ENCODE measurements around the gene INHBB. TPM values are rescaled to one million over a fixed set of nuclear protein-coding genes. Genes with fewer than 3 reads are reported as not detected.

INHBB gene
- polyA plus RNA-seq, 4 donors: 0.09 to 0.11 TPM; not detected in 2

DNA sequence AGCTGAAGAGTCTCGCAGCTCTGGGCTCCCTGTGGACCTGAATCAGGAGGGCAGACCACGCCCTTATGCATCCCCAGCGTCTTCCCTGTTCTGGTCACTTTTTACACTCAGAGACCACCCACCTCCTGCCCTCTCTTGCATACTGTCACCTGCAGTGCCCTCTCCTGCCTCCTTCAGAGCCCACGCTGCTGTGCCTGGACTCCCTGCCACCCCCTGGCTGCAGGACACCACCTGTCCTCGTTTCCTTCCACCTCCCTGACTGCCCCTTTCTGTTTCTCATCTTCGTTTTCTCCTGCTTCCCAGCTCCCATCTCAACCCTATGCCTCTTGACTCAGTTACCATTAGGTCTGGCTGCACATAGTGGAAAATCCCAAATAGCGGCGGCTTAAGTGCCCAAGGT lies 9.2 kb upstream of the INHBB start:
- DNase-seq (ENCODE audit: low read depth in 4 of 4, low spot score in 2 of 4): no peak

DNA sequence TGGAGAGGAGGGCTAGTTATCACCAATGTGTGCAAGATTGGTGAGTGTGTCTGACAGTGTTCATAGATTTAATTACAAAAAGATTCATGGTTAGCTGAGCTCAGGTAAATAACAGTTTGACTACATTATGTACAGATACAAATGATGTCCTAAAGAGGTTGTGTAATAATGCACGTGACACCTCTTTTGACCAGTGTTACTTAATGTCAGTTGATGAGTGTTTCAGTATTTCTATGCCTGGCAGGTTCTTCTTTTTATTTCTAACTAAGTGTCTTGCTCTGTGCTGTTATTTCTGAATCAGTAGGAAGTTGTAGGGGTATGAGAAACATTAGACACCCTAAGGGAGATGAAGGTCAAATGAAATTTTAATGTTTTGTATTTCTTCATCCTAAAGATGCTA lies 7.9 kb upstream of the INHBB start:
- no peak for DNase-seq (ENCODE audit: low read depth in 4 of 4, low spot score in 2 of 4)

GRCh38 chr2:120341977-120342376 lies 4.0 kb upstream of the INHBB start:
- no peak for DNase-seq (ENCODE audit: low read depth in 4 of 4, low spot score in 2 of 4)

DNA sequence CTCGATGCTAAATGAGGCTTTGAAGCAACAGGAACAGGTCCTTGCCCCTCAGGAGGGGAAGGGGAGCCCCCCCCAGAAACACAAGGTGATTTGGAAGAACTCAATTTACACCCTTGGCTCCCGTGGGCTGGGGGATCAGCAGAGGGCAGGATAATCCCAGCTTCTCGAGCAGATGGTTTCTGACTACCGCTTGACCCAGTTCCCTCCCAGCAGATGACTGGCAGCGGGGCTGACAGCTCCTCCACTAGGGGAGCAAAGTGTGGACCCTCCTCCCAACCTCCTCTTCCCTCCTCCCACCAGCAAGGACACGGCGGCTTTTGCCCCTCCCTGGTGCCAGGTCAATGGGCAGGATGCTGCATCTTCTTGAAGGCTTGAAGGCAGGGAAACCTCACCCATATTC lies 3.5 kb upstream of the INHBB start:
- DNase-seq (ENCODE audit: low read depth in 4 of 4, low spot score in 2 of 4): no peak

GRCh38 chr2:120343100-120343432 lies 2.9 kb upstream of the INHBB start:
- DNase-seq (ENCODE audit: low read depth in 4 of 4, low spot score in 2 of 4): no peak

DNA sequence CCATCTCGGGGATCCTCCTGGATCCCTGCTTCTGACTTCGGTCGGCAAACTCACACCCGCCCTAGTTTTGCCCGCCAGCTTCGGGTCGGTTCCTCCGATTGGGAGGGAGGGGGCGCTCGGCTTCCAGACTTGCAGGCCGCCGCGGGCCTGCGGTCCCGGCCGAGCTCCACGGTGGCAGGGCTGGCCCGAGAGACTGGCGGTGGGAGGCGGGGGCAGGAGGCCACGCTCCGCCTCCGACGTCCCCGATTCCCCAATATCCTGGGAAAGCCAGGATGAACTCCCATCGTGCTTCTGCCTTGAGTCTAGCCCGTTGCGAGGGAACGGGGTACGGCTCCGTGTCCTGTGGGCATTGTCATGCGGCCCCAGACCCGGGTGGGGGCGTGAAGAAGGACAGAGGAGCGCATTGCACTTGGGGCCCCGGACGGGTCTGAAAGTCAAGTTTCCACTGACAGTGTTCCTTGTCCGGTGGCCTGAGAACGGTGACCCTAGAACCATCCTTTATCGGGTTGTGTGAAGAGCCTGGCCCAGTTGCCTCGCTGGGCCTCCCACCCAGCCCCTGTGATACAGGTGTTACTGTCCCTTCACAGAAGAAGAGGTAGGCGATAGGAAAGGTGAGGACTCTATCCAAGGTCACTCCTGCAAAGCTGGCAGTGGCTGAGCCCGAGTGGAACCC lies 2.4 kb upstream of the INHBB start:
- peak in 3 of 4 donors; percentile 44 to 51 (median 46) for DNase-seq (ENCODE audit: low read depth in 4 of 4, low spot score in 2 of 4)

GRCh38 chr2:120344214-120344975 lies 1.5 kb upstream of the INHBB start:
- DNase-seq (ENCODE audit: low read depth in 4 of 4, low spot score in 2 of 4): no peak

GRCh38 chr2:120344976-120345581 lies 857 bp upstream of the INHBB start:
- DNase-seq (ENCODE audit: low read depth in 4 of 4, low spot score in 2 of 4): no peak

GRCh38 chr2:120345608-120346007 lies 328 bp upstream of the INHBB start:
- DNase-seq (ENCODE audit: low read depth in 4 of 4, low spot score in 2 of 4): no peak

DNA sequence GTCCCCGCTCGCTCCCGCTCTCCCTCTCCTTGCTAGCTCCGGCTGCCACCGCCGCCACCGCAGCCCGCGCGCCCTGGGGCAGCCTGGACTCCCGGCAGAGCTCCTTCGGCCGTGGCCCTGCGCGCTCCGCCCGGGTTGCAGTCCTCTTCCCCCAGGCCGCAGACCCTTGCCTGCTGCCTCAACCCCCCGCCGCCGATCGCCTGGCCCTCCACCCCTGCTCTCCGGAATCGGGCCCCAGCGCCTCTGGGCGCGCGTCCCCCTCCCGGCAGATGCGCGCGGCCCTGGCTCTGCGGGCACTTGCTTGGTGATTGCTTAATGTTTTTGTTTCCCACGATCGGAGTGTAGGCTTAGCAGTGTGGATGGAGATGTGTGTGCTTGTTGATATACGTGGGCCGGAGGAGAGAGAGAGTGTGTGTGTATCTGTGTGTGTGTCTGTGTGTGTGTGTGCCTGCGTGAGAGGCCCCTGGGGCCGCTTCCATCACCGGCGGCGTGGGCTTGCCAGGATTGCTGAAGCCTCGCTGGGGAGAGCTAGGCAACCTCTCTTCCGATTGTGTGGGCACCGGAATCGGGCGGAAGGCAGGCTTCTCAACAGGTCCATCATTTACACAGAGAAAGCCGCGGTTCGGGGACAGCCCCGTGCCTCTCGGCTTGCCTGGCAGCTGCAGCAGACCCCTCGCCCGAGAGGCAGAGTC lies 877 bp downstream of the INHBB start:
- no peak for DNase-seq (ENCODE audit: low read depth in 4 of 4, low spot score in 2 of 4)

- no peak for DNase-seq (ENCODE audit: low read depth in 4 of 4, low spot score in 2 of 4)
Measured at GRCh38 chr2:120347396-120348060, 1.6 kb downstream of the INHBB start.

- DNase-seq (ENCODE audit: low read depth in 4 of 4, low spot score in 2 of 4): no peak
Measured at GRCh38 chr2:120348134-120348736, 2.3 kb downstream of the INHBB start.

- DNase-seq (ENCODE audit: low read depth in 4 of 4, low spot score in 2 of 4): no peak
Measured at GRCh38 chr2:120348737-120349439, 3.0 kb downstream of the INHBB start.

GRCh38 chr2:120349440-120349921 lies 3.5 kb downstream of the INHBB start:
- no peak for DNase-seq (ENCODE audit: low read depth in 4 of 4, low spot score in 2 of 4)

- DNase-seq (ENCODE audit: low read depth in 4 of 4, low spot score in 2 of 4): no peak
Measured at GRCh38 chr2:120350080-120350479, 4.1 kb downstream of the INHBB start.

- DNase-seq (ENCODE audit: low read depth in 4 of 4, low spot score in 2 of 4): no peak
Measured at GRCh38 chr2:120350801-120351320, 4.9 kb downstream of the INHBB start.

DNA sequence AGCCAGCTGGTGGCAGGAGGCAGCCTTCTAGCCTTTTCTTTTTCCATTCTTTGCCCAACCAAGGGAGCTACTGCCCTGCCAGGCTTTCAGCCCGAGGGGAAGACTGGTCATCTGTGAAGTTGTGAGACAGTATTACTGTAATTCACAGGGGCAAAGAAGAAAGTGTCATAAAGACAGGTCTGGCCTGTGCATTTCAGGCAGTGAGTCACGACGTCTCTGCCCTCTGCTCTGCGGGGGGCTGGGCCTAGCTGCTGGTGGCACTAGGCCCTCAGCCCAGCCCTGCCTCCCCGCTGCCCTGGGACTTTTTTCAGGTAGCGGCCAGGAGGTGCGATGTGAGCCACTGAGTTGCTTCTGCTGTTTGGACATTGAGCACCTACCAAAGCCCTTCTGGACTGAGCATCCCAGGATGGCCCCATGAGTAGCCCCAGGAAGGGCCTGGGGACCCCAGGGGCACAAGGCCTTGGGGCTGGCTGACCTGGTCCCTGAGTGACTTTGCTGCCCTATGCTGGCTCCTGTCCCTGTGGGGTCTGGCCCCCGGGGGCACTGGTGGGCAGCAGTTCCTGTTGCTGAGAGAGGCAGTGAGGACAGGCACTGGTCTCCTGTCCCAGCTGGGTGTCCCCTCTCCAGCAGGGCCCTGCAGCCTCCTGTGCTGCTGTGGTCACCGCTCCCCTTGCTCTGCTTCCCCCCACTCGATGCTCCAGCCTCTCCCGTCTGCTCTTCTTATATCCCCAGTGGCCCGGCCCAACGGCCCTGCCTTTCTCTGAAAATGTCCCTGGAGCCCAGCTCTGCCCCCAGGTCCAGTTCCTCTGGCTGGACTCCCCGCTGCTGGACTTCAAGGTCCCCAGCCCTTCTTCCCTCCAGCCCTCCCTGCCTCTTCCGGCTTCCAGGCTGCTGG lies 7.0 kb downstream of the INHBB start:
- no peak for DNase-seq (ENCODE audit: low read depth in 4 of 4, low spot score in 2 of 4)

DNA sequence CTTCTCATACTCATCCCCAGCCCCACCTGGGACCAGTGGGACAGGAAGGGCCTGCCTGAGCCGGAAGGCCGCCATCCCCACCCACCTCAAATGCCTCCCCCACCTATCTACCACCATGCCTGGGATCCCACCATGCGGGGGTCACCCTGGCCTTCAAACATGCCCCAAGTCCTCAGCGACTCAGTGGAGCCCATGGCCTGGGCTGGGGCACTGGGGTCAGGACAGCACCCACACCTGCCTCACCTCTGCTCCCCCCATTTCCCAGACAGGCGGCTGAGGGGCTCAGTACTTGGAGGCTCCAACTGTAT lies 7.6 kb downstream of the INHBB start:
- DNase-seq (ENCODE audit: low read depth in 4 of 4, low spot score in 2 of 4): no peak

GRCh38 chr2:120353931-120354330 lies 8.0 kb downstream of the INHBB start:
- no peak for DNase-seq (ENCODE audit: low read depth in 4 of 4, low spot score in 2 of 4)
